NCI-H146 treated with DMSO at 0.1 percent for 48 hours (cell line): Measurements from ENCODE around the gene SLAMF9.
"Not testable (repeated sequence)": the region's sequence is repeated elsewhere in the genome, so short reads cannot be mapped to it uniquely, and the experiment has no call there.

Experiments used
- DNase-seq: peaks from one replicate; lab custom pipeline; 2025; ENCODE audit not compliant: unreplicated experiment; lab: John Stamatoyannopoulos, UW

SLAMF9 gene

GRCh38 chr1:159922511-159923202 lies 31.4 kb downstream of the SLAMF9 start:
- DNase-seq, result no peak

DNA sequence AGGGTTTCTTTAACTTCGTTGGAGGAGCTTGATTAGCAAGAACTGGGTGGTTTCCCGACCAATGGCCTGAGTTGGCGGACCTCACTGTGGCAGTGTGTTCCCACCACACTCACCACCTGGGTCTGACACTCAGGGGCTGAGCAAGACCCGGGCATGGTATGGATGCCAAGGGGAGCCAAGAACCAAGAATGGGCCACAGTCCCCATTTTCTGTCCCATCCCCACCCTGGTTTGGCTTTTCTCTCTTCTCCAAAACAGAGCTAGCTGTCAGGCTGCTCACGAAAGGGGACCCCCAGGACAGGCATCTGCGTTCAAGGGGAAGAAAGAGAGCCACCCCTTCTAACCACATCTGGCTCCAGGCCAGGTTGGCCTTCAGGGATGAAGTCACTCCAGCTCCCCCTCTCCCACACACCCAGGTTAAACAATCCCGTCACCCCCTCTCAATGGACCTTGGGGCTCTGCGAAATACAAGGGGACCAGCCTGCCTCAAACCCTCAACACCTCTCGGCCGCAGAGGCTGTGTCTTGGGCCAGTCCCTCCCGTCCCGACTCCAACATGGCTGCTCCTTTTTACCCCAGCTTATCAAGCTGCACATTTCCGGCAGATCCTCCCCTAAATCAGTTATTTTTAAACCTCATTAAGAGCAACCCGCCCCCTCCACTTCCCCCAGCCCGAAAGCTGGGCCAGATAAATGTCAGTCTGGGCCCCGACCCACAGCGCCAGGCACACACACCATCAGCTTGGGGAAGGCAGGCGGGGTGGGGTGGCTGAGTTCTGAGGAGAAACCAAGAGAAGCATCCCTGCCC lies 32.1 kb downstream of the SLAMF9 start:
- no peak for DNase-seq

DNA sequence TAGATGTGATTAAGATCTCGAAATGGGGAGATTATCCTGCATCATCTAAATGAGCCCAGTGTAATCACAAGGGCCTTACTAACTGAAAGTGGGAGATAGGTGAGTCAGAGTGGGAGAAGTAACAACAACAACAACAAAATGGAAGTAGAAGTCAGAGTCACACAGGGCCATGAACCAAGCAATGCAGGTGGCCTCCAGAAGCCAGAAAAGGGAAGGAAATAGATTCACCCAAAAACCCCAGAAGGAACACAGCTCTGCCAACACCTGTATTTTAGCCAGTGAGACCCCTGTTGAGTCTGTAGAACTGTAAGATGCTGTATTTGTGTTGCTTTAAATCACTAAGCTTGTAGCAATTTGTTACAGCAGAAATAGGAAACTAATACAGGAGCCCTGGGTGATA lies 32.8 kb downstream of the SLAMF9 start:
- DNase-seq, result no peak

DNA sequence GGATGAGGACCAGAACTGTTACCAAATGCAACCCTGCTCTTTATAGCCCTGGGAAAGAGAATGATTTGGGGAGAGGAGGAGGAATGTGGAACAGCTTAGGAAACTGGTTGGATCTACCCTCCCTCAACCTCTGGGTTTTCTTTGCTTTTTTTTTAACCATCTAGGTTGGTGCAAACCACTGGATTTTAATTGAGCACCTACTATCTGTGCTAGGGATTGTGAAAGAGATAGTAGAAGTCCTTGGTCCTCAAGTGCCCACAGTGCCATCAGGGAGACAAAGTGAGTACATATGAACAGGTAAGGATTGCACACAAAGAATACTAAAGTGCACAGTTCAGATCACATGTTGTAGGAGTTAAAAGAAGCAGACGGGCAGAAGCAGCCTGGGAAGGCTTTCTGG lies 33.4 kb downstream of the SLAMF9 start:
- no peak for DNase-seq

GRCh38 chr1:159920202-159920601 lies 33.8 kb downstream of the SLAMF9 start:
- DNase-seq, result no peak

DNA sequence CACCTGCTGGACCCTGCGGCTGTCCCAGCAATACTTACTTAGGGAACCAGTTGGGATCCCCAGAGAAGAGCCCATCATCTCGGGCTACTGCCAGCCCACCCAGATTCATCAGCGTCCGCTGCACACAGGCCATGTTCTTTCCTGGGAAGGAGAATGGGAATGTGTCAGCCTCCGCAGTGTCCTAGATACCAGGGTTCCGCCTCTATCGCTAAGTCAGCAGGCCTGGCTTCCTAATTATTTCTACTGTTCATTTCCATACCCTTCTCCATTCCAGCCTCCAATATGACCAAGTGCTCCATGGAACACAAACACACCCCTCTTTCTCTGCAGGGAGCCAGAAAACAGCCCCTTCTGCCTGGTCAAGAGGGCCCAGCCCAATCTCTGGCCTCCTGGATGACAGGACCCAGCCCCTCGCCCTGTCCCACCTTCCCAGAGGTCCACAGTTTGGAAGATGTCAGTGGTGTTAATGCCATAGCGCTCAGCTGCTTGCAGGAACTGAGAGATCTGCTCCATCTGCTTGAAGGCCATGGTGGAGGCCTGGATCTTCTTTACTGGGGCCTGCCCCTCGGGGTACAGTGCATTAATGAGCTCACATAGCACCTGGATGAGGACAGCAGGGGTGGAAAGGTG lies 34.7 kb downstream of the SLAMF9 start:
- no peak for DNase-seq

- DNase-seq, result no peak
Observed at GRCh38 chr1:159918352-159919200, 35.5 kb downstream of the SLAMF9 start.

GRCh38 chr1:159917533-159918351 lies 36.3 kb downstream of the SLAMF9 start:
- DNase-seq, result no peak

DNA sequence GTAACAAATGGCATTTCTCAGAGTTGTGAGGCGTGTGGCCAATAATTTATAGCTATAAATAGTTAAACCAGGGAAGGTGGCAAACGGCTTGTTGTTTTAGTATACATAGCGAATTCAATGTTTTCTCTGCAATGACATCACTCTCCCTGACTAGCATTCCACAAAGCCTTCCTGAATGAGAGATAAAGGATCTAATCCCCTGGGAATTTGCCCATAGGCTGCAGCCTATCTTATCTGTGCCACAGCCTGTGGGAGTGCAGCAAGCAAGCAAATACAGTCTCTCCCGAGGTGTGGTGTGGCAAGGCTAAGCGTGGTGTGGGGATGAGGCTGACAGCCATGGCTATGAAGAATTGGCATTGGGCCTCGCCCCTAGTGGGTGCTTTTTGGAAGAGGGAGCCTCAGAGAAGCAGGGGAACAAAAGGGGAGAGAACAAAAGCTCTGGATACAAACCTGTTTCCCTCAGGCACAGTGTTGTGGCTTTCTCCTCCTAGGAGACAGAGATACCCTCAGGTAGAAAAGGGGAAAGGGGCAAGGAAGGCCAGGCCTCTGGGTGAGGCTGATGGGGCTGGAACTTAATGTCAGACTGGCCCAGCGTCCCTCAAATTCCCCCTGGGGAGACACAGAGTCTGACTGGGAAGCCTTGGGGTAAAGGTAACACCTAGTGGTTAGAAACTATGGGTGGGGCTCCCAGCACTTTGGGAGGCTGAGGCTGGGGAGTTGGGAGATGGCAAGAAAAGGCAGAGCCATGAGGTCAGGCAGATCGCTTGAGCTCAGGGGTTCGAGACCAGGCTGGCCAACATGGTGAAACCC lies 37.6 kb downstream of the SLAMF9 start:
- DNase-seq, result no peak

DNA sequence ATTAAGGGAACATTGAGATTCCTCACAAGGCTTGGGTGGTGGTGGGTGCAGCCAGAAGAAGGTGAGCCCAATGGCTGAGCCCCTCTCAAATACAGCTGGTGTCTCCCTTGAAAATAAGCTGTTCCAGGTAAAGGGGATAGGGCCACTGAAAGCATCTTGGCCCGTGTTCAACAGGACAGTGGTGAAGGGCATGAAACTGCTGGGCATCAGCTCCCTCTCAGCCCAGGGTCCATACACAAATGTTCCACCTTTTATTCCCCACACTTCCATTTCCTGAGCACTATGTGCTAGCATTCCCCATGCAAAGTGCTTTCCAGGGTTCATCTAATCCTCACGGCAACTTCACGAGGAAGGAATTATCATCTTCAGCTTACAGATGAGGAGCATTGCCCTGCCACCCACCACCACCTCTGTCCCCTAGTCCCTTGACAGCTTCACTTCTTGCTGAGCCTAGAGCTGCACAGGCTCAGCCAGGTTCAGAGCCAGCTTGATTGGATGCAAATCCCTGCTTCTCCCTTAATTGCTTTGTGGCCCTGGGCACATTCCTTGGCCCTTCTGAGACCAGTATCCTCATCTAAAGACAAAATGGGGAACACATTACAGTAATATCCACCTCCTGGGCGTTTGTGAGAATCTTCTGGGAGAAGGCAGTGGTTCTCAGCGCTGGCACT lies 38.3 kb downstream of the SLAMF9 start:
- DNase-seq, result no peak

GRCh38 chr1:159914252-159915018 lies 39.6 kb downstream of the SLAMF9 start:
- no peak for DNase-seq

GRCh38 chr1:159913451-159914192 lies 40.4 kb downstream of the SLAMF9 start:
- no peak for DNase-seq

DNA sequence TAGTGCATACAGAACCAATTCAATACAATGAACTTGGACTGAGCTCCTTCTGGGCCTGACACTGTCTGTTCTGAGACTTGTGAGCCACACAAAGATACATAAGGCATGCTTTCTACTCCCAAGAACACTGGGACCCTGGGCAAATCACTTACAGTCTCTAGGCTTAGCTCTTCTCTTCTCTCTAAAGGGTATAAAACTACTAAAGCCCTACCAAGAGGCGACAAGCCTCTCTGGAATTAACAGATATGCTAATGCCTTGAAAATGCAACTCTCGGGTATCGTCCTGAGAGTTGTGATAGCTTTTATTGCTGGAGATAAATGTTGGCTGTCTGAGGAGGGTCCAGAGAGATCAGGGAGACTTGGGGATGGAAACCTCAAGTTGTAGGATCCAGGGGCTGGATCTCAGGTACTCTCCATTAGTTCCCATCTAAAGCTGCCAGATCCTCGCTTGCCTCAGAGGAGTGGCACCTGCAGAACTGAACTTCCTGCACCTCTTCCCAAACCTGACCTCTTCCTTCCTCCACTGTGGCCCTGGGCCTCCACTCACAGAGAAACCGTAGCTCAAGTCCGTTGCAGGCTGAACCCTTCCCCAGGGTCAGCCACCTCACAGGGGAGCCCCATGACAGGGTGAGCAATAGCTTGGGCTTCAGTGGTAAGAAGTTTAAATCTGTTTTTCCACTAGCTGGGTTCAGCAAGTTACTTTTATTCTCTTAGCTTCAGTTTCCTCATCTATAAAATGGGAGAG lies 42.5 kb downstream of the SLAMF9 start:
- no peak for DNase-seq

DNA sequence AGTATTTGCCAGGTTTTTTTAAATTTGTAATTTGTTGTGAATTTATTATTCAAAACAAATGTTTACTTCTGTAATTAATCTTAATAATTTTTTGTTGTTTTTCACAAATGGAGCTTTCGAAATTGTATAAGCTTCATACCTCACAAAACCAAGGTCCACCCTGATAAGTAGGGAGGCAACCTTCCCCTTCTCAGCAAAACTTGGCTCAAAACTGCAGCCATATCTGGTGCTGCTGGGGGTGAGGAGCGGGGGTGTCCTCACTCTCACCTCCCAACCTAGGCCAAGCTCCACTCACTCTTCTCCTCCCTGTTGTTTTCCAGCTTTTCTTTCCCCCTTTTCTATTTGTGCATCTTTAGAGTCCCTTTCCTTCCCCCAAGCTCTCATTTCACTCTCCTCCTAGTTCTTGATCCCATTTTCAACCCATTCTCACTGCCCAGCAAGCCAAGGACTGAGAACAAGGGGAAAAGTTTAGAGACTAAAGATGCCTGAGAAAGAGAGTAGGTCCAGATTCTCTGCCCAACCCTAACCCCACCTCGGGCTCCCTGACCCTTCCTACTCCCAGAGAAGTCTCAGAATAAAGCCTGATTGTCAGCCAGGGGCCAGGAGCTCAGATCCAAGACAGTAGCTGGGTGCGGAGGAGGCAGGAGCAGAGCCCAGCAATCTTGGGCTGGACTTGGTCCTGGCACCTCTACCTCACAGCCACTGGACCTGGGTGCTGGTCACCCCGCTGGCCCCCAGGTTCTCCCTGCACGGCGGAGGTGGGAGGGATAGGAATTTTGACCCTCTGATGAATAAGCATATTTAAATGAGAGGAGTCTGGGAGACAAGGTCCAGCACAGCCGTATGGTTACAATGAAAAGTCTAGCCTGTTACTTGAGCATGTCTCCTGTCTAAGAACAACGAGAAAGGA lies 45.8 kb downstream of the SLAMF9 start:
- DNase-seq, result no peak

- DNase-seq, result no peak
Observed at GRCh38 chr1:159906960-159907359, 47.1 kb downstream of the SLAMF9 start.

DNA sequence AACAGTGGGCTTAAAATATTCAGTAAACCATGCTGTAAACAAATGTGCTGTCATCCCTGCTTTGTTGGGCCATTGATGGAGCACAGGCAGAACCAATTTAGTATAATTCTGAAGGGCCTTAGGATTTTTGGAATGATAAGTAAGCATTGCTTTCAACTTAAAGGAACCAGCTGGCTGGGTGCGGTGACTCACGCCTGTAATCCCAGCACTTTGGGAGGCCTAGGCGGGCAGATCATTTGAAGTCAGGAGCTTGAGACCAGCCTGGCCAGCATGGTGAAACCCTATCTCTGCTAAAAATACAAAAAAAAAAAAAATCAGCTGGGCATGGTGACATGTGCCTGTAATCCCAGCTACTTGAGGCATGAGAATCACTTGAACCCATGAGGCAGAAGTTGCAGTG lies 50.0 kb downstream of the SLAMF9 start:
- not testable (repeated sequence) for DNase-seq
